Stimulated activated CD4-positive, alpha-beta T cell treated with anti-CD3 and anti-CD28 coated beads, Interleukin-1b, Interleukin-23, amount 100 ng/mL, for 48 hours (primary cell): ENCODE data around the gene CPEB4.

Experiments
- DNase-seq: peaks from one replicate; pipeline ENCODE4 v3.0.0-alpha.2; 2020

The CPEB4 gene

GRCh38 chr5:173953528-173954090, 65.5 kb downstream of the CPEB4 start:
- no peak for DNase-seq

- no peak for DNase-seq
Measured at GRCh38 chr5:173954671-173955521, 66.7 kb downstream of the CPEB4 start.

- no peak for DNase-seq
Measured at GRCh38 chr5:173960986-173961385, 72.8 kb downstream of the CPEB4 start.

GRCh38 chr5:173961418-173961817, 73.3 kb downstream of the CPEB4 start:
- DNase-seq: no peak

GRCh38 chr5:173962436-173962972, 74.4 kb downstream of the CPEB4 start:
- DNase-seq: no peak

- DNase-seq: no peak
Measured at GRCh38 chr5:173963182-173963838, 75.2 kb downstream of the CPEB4 start.

- DNase-seq: no peak
Measured at GRCh38 chr5:173963867-173964441, 75.8 kb downstream of the CPEB4 start.

GRCh38 chr5:173964506-173964905, 76.4 kb downstream of the CPEB4 start:
- DNase-seq: no peak

GRCh38 chr5:173967241-173967640, 79.1 kb downstream of the CPEB4 start:
- no peak for DNase-seq

GRCh38 chr5:173968154-173968797, 80.1 kb downstream of the CPEB4 start:
- no peak for DNase-seq

- DNase-seq: no peak
Measured at GRCh38 chr5:173969167-173970049, 81.3 kb downstream of the CPEB4 start.

GRCh38 chr5:173970878-173971650, 82.9 kb downstream of the CPEB4 start:
- DNase-seq: no peak

- no peak for DNase-seq
Measured at GRCh38 chr5:173971681-173972345, 83.7 kb downstream of the CPEB4 start.

- DNase-seq: no peak
Measured at GRCh38 chr5:173972607-173972924, 84.4 kb downstream of the CPEB4 start.

- DNase-seq: peak; percentile 79
Measured at GRCh38 chr5:173972925-173973615, 84.9 kb downstream of the CPEB4 start.

- DNase-seq: no peak
Measured at GRCh38 chr5:173973616-173973969, 85.4 kb downstream of the CPEB4 start.

- no peak for DNase-seq
Measured at GRCh38 chr5:173974688-173975239, 86.6 kb downstream of the CPEB4 start.

GRCh38 chr5:173981185-173981761, 93.1 kb downstream of the CPEB4 start:
- no peak for DNase-seq

- no peak for DNase-seq
Measured at GRCh38 chr5:173984218-173984617, 96.1 kb downstream of the CPEB4 start.
